Measurements from ENCODE around the gene OR2A1. TPM values are rescaled to one million over a fixed set of nuclear protein-coding genes. Genes with fewer than 3 reads are reported as not detected.
"Not testable (repeated sequence)": the region's sequence is repeated elsewhere in the genome, so short reads cannot be mapped to it uniquely, and the experiment has no call there.

The OR2A1 gene
- total and polyA plus RNA-seq, 5 experiments from 2014 or later, result 0.55 to 0.76 TPM; not detected in 3

GRCh38 chr7:144302578-144303303 is 9.5 kb upstream of the OR2A1 start:
- POLR2A ChIA-PET, ATAC-seq, H3K27me3 Mint-ChIP-seq, H3K27ac Mint-ChIP-seq, H3K4me3 Mint-ChIP-seq, H3K9me3 Mint-ChIP-seq, DNase-seq, H3K4me1 Mint-ChIP-seq, H3K36me3 Mint-ChIP-seq: not testable (repeated sequence)

GRCh38 chr7:144303607-144304006 is 8.6 kb upstream of the OR2A1 start:
- H3K4me3 Mint-ChIP-seq, H3K9me3 Mint-ChIP-seq, H3K4me1 Mint-ChIP-seq, DNase-seq, ATAC-seq, H3K27ac Mint-ChIP-seq, H3K36me3 Mint-ChIP-seq, POLR2A ChIA-PET, H3K27me3 Mint-ChIP-seq: not testable (repeated sequence)

- DNase-seq, H3K4me3 Mint-ChIP-seq, H3K27me3 Mint-ChIP-seq, H3K36me3 Mint-ChIP-seq, H3K27ac Mint-ChIP-seq, H3K9me3 Mint-ChIP-seq, POLR2A ChIA-PET, H3K4me1 Mint-ChIP-seq, ATAC-seq: not testable (repeated sequence)
Measured at GRCh38 chr7:144305156-144305555, 7.1 kb upstream of the OR2A1 start.

- POLR2A ChIA-PET, ATAC-seq: not testable (repeated sequence)
Measured at GRCh38 chr7:144309702-144310101, 2.5 kb upstream of the OR2A1 start.

GRCh38 chr7:144311218-144311617 is 1.0 kb upstream of the OR2A1 start:
- POLR2A ChIA-PET, ATAC-seq, H3K27ac Mint-ChIP-seq, H3K4me1 Mint-ChIP-seq, H3K36me3 Mint-ChIP-seq, H3K9me3 Mint-ChIP-seq, DNase-seq, H3K4me3 Mint-ChIP-seq, H3K27me3 Mint-ChIP-seq: not testable (repeated sequence)

More at GRCh38 chr7:144309702-144310101, 2.5 kb upstream of the OR2A1 start:
- H3K36me3 Mint-ChIP-seq, DNase-seq, H3K27ac Mint-ChIP-seq, H3K27me3 Mint-ChIP-seq, H3K4me3 Mint-ChIP-seq, H3K9me3 Mint-ChIP-seq, H3K4me1 Mint-ChIP-seq: not testable (repeated sequence)

- H3K36me3 Mint-ChIP-seq, H3K4me3 Mint-ChIP-seq, DNase-seq, H3K27ac Mint-ChIP-seq, POLR2A ChIA-PET, H3K9me3 Mint-ChIP-seq, ATAC-seq, H3K4me1 Mint-ChIP-seq, H3K27me3 Mint-ChIP-seq: not testable (repeated sequence)
Measured at GRCh38 chr7:144317537-144317936, 5.3 kb downstream of the OR2A1 start.

GRCh38 chr7:144319547-144319946 is 7.3 kb downstream of the OR2A1 start:
- ATAC-seq, POLR2A ChIA-PET, DNase-seq, H3K27me3 Mint-ChIP-seq, H3K9me3 Mint-ChIP-seq, H3K4me3 Mint-ChIP-seq, H3K36me3 Mint-ChIP-seq, H3K4me1 Mint-ChIP-seq, H3K27ac Mint-ChIP-seq: not testable (repeated sequence)

- H3K4me3 Mint-ChIP-seq, H3K27me3 Mint-ChIP-seq, H3K27ac Mint-ChIP-seq, H3K4me1 Mint-ChIP-seq, H3K36me3 Mint-ChIP-seq, H3K9me3 Mint-ChIP-seq, ATAC-seq, DNase-seq, POLR2A ChIA-PET: not testable (repeated sequence)
Measured at GRCh38 chr7:144321677-144322206, 9.5 kb downstream of the OR2A1 start.

GRCh38 chr7:144323359-144323758 is 11.1 kb downstream of the OR2A1 start:
- ATAC-seq, H3K36me3 Mint-ChIP-seq, H3K9me3 Mint-ChIP-seq, H3K4me3 Mint-ChIP-seq, H3K27me3 Mint-ChIP-seq, H3K4me1 Mint-ChIP-seq, POLR2A ChIA-PET, H3K27ac Mint-ChIP-seq: not testable (repeated sequence)
- peak in 1 of 10 donors; percentile 60 for DNase-seq

- H3K4me1 Mint-ChIP-seq, H3K4me3 Mint-ChIP-seq, H3K27ac Mint-ChIP-seq, H3K27me3 Mint-ChIP-seq, H3K36me3 Mint-ChIP-seq, ATAC-seq, DNase-seq, POLR2A ChIA-PET, H3K9me3 Mint-ChIP-seq: not testable (repeated sequence)
Measured at GRCh38 chr7:144325868-144326267, 13.6 kb downstream of the OR2A1 start.

- POLR2A ChIA-PET, H3K4me1 Mint-ChIP-seq, H3K9me3 Mint-ChIP-seq, H3K36me3 Mint-ChIP-seq, H3K4me3 Mint-ChIP-seq, ATAC-seq, DNase-seq, H3K27me3 Mint-ChIP-seq, H3K27ac Mint-ChIP-seq: not testable (repeated sequence)
Measured at GRCh38 chr7:144330044-144330443, 17.8 kb downstream of the OR2A1 start.

GRCh38 chr7:144331221-144331995 is 19.2 kb downstream of the OR2A1 start:
- ATAC-seq (peak; percentile 32 to 64), DNase-seq (peak in 2 of 10 donors; percentile 16 to 30)
- POLR2A ChIA-PET, result interaction anchor here (0.6 kb wide), 1 partner anchor 430 kb away, joined by 3 read pairs; the partner anchor contains the start of gene TCAF1
- not testable (repeated sequence) for H3K4me3 Mint-ChIP-seq, H3K36me3 Mint-ChIP-seq, H3K9me3 Mint-ChIP-seq, H3K27me3 Mint-ChIP-seq, H3K4me1 Mint-ChIP-seq, H3K27ac Mint-ChIP-seq

GRCh38 chr7:144331996-144332288 is 19.7 kb downstream of the OR2A1 start:
- not testable (repeated sequence) for DNase-seq, H3K4me3 Mint-ChIP-seq, H3K27me3 Mint-ChIP-seq, H3K4me1 Mint-ChIP-seq, ATAC-seq, H3K9me3 Mint-ChIP-seq, H3K27ac Mint-ChIP-seq, H3K36me3 Mint-ChIP-seq
- POLR2A ChIA-PET, result interaction anchor here (0.6 kb wide), 1 partner anchor 430 kb away, joined by 3 read pairs; the partner anchor contains the start of gene TCAF1
